Ovary (tissue), 3 donors: ENCODE results near the gene NUMA1.

Source experiments
- CTCF ChIP-seq, 3 donors: fragments of 450-650 bp in 2 of 3; fragments of 200-600 bp in 1 of 3; IDR thresholded peaks; one replicate each; pipeline versions ENCODE4 v1.5.1 to v1.8.0; 2016 to 2022; ENCODE audit warnings: antibody characterized with exemption in 3 of 3, mild to moderate bottlenecking in 1 of 3
- POLR2A ChIP-seq: fragments of 450-650 bp; IDR thresholded peaks from one replicate; pipeline ENCODE4 v1.6.1; 2017; ENCODE audit warnings: antibody characterized with exemption, mild to moderate bottlenecking, moderate library complexity
- donor health status: DM: no; HTN: no; CAD: no.

- TF ChIP-seq CTCF (IDR thresholded peaks at IDR 0.05) (no peak), POLR2A (no peak)
These were observed 94.2 kb downstream of the NUMA1 start for GRCh38 chr11:71986131-71986530.
